ENCODE data around the gene FRZB.
"Not testable (repeated sequence)": the region's sequence is repeated elsewhere in the genome, so short reads cannot be mapped to it uniquely, and the experiment has no call there.

Gene FRZB, protein sequence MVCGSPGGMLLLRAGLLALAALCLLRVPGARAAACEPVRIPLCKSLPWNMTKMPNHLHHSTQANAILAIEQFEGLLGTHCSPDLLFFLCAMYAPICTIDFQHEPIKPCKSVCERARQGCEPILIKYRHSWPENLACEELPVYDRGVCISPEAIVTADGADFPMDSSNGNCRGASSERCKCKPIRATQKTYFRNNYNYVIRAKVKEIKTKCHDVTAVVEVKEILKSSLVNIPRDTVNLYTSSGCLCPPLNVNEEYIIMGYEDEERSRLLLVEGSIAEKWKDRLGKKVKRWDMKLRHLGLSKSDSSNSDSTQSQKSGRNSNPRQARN

DNA sequence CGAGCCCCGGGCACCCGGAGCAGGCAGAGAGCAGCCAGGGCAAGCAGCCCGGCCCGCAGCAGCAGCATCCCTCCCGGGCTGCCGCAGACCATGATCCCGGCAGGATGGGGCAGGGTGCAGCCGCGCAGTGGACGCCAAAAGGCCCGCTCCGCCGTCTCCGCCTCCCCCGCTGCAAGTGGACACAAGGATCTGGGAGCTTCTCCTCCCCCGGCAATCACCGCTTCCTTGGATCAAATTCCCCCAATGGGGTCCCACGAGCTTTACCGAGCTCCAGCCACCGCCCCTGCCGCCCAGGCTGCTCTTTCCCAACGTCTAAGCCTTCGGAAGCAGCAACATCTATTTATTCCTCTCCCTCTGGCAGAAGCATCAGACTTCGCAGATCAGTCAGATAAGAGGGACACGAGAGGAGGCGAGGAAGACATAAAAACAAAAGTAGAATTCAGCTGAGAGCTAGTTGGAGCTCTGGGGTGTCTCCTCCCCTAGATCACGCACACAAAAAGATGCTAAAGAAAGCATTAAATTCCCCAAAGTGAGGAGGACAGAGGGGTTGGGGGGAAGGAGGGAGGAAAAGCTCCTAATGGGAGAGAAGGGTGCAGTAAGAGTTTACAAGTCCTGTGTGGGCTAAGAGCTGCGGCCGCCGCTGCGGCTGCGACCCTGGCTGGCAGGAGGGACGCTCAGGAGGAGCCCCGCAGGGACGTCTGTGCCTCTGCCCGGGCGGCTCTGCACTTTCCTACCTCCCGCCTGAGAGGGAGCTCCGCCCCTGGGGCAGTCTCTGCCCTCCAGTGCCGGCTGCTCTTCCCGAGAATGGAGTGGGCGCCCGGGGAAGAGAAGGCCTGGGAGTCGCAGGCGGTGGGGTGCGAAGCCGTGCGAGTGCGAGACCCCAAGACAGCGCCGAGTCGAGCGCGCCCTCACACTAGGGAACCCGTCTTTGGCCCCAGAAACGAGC lies at the start of gene FRZB:
TSS of gene FRZB (minus strand) at position 177 of the 946 bp plus-strand sequence. CDS start at position 92, 85 bp downstream.
- DNase-seq (ENCODE audit: low spot score): no peak

DNA sequence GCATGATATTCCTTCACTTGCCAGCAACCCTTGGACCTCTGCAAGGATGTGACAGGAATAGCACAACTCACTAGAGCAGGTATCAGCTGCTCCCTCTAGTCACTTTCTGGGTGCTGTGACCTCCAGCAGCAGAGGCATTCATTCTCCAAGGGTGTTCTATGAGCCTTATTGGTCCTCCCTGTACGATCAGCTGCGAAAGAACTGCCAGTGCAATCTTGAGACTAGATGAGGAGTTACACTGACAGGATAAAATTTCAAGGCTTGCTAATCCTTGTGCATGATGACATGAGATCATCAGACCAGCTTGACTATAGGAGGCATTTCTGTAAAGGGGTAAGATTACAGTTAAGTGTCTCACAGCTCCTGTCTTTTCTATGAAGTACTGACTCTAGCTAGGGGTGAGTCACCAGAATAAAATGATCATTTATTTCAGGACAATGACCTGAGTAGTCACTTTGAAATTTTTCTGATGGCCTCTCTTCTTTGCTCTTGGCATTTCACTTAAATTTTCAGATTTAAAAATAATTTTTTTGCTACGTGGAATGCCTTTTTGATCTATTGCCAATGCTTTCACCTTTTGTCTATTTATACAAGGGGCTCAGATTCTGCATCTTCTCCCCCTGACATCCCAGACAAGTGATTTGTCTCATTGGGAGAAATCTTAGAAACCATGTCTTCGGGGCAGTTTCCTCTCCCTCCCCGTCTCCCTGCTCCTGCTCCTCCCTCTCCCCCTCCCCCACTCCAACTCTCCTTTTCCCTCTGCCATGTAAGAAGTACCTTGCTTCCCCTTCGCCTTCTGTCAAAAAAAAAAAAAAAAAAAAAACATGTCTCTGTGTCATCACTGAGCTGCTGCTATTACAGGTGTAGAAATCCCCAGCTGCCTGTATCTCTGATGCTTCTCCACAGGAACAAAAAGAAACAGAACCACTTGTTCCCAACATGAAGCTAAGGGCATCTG lies 49.2 kb upstream of the FRZB start:
- DNase-seq (ENCODE audit: low spot score): peak; percentile 91

DNA sequence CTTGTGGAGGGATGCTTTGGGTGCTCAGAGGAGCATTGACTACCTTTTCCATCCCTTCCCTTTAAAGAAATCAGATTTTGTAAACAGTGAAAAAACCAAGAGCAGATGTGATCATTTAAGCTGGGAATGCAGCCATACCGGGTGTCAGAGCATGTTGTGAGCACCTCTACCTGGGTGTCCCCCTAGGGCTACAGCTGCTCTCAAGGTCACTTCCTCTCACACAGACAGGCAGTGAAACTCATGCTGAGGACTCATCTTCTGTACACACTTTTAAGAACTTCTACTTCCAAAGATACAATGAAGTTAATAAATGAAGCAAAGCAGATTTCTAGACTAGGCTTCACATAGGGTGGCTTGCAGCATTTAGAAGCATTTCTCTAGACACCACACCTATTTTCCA lies 48.4 kb upstream of the FRZB start:
- DNase-seq (ENCODE audit: low spot score): no peak

DNA sequence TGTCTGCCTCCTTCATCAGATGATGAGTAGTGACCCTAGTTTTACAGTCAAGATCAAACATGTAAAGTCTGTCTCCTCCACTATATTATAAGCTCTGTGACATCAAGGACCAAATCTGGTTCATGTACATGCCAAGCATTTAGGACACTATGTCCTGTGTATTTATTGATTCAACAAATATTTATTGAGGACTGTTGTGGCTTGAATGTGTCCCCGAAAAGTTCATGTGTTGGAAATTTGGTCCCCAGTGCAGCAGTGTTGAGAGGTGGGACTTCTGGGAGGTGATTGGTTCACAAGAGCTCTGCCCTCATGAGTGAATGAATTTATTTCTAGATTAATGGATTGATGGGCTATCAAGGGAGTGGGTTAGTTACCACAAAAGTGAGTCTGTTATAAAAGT lies 46.6 kb upstream of the FRZB start:
- no peak for DNase-seq (ENCODE audit: low spot score)

DNA sequence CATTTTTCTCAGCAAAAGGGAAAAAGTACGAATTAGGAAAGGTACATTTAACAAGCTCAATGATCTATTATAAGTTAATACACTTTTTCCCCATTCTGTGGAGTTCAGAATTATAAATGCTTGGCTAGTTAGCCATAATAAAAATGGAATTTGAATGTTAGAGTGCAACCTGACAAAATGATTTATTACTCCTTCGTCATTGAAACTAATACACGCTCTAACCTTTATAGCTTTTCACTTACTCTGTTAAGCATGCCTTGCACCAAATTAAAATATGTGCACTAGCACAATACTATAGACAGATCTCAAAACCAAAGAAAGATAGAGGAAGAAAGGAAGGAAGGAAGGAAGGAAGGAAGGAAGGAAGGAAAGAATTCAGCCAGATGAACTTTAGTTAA lies 46.1 kb upstream of the FRZB start:
- DNase-seq (ENCODE audit: low spot score): no peak

DNA sequence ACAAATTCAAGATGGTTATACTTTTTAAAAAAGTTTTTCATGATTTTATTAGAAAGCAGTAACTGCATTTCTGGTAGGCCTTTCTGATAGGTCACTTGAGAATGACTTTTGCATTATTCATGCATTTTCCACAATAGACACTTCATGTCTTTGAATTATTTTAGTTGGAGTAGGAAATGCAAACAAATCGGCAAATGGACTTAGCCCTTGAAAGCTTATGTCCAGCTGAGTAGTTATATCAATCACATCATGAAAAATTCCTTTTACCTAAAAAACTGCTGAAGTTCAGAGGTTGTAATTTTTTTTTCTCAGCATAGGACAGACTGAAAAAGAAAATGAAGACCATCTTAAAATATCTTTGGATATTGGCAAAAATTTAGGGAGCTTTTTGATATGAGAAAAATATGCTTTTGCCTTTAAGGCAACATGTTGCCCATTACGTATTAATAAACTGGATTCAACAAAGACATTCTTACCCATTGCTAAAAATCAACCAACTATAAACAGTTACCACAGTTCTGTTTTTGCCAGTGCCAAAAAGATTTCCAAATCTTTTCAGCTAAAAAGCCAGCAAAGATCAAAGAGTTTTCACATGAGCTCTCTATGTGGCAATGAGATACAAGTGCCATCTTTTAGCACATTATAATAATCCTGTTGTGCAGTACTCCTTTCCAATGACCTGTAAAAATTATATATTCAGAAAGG lies 45.5 kb upstream of the FRZB start:
- DNase-seq (ENCODE audit: low spot score): no peak

DNA sequence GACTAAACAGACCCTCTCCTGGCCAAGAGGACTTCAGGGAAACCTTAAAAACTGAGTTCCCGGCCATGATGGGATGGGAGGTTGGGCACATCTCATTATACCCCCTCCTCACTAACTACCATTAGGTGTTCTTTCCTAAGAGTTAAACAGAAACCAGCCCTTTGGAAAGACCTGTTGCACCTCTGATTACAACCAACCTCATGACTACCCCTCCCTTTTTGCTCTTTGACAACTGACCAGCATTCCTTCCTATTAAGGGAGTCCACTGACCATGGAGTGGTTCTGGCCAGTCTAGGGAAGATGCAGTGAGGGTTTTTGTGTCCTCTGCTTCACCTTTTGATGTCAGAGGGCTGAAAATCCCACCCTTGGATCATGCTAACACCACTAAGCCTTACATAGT lies 44.5 kb upstream of the FRZB start:
- DNase-seq (ENCODE audit: low spot score): no peak

DNA sequence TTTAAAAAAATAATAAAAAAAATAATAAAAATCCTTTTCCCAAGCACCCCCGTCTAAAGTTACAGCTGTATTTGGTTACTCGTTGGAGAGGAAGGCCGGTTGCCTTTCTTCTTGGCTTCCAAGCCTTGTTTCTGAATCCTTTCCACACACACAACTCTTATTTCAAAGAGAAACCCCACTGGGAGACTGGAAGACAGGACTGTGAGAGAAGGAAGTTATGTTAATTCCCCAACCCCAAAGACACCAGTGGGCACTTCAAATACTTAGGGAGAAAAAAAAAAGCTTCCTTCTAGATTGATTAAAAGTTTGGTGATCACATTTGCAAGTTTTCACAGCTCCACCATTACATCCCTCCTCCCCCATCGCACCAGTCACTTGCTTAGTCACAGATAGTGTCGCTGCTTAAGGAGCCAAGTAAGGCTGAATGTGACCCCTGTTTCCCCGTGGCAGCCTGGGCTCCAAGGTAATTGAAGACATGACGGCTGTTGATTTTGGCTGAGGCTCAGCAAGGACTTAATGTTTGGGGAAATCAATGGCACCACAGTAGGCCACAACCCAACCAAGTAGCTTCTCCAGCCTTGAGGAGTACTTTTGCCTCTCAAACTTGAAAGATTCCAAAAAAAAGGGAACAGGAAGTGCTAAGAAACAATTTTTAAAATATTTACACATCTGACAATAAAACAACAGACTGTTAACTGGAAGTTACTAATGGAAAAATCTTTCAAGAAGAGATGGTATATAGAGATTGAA lies 40.8 kb upstream of the FRZB start:
- DNase-seq (ENCODE audit: low spot score): no peak

DNA sequence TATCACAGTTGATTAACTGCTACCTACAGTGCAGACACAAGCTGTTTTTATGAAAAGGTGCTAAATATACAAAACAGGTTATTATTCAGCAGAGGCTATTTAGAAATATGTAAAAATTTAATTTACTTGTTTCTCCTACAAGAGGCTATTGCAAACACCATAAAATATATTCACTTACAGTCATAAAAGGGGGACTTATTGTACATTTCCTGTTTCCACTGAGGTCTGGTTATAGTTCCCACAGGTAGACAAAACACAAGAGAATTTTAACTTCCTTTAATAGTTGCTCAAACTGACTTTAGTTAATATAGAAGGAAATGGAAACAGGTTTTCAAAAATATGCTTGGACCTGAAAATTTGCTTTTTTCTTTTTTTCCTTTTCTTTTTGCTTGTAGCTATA lies 40.0 kb upstream of the FRZB start:
- DNase-seq (ENCODE audit: low spot score): no peak

DNA sequence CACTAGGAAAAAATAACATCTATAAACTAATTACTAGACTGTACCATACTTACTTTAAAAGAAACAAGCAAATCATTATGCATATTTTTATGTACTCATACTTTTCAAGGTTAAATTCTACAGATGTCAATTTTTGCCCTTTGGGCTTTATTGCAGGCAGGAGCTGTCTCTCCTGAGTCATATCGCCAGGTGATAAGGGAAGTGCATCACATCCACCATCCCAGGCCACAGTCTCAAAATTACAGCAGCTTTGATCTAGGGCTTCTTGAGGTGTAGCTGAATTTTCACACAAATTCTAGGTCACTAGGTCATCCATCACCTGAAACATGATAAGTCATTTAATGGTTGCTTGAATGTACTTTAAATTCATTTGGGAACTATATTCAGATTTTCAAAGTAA lies 38.4 kb upstream of the FRZB start:
- no peak for DNase-seq (ENCODE audit: low spot score)

DNA sequence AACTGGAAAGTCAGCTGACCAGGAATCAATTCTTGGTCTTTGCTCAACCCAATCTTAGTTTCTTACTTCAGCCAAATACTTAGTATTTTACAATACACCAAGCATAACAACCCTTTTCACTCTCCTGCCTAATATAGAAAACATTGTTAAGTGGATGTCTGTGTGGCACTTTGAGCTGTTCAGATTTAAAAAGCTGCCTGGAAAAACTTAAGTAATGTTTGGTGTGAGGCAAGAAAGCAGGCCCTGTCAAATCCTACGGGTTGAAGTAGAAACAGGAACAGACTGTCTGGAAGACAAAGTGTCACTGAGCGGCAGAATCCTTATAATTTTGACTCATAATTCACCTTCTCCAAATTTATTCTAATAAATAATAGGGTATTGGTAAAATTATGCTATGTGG lies 37.1 kb upstream of the FRZB start:
- no peak for DNase-seq (ENCODE audit: low spot score)

DNA sequence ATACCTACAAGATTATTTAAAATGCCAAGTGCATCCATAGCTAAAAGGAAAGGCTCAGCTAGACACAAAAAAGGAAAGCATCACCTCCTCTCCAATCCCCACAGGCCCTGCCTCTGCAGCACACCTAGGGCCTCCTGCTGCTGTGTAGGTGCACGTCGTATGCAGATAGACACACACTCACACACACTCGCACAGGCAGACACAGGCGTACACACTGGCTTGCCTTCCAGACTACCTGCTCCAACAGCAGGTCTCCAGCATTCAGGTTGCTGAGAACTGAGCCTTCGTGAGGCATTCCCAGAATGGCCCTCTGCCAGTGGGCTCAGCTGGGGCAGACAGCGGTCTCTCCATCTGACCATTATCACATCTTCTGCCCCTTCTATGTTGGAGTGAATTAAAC lies 35.3 kb upstream of the FRZB start:
- no peak for DNase-seq (ENCODE audit: low spot score)

DNA sequence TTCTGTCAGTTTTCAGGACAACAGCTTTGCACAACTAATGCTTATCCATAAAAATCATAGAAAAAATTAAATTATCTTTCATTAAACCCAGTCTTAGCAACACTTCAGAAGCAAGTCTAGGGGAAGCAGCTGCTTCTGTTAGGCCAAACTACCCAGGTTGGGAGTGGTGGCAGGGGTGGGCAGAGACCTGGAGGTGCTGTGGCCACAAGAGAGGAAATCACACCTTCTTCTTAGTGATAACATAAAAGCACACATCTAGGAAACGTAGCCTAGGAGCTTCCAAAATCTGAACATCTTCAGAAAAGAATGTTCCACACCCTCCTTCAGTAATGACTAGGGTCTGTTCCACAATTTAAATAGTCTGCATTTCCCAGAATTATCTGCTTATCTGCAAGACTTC lies 32.3 kb upstream of the FRZB start:
- DNase-seq (ENCODE audit: low spot score): no peak

DNA sequence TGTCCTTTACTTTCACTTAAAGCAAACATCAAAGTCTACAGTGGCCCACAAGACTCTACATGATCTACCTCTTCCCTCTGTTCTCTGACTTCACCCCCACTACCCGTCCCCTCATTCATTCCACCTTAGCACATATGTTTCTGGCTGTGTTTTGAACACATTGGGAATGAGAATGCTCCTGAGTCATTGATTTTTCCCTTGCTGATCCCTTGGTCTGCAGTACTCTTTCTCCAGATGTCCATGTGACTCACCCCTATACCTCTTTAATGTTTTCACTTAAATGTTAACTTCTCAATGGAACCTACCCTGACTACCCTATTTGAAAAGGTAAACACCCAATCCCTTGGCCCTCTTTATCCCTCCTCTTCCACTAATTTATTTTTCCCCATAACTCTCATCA lies 30.7 kb upstream of the FRZB start:
- no peak for DNase-seq (ENCODE audit: low spot score)

DNA sequence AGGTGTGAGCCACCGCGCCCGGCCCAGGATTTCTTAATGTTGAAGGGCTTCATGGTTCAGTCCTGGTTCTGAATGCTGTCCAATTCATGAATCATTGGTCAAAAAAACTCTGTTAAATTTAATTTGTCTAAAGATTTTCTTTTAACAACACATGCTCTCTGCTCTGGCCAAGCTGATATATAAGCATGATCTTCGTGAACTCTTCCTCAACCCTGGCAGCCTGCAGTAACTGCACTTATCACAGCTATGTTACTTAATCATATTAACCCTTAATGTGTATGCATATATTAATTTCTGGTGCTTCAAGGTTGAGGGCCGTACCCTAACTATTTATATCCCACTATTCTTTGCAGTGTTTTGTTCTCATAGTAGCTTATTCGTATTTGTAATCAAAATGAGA lies 29.4 kb upstream of the FRZB start:
- DNase-seq (ENCODE audit: low spot score): no peak

DNA sequence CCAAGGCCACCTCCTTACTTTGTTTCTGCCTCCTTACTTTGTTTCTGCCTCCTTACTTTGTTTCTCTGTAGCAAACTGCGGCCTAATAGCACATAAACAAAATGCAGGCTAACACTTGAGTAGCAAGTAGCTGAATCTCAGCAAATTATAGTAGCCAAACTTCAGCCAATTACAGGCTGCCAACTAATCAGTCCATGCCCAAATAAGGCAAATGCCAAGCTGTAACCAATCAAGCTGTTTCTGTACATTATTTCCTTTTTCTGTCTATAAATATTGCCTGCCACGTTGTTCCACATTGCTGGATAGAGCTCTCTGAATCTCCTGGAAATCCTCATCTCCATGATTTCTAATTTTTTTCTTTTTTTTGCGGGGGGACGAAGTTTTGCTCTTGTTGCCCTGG lies 28.7 kb upstream of the FRZB start:
- DNase-seq (ENCODE audit: low spot score): no peak

DNA sequence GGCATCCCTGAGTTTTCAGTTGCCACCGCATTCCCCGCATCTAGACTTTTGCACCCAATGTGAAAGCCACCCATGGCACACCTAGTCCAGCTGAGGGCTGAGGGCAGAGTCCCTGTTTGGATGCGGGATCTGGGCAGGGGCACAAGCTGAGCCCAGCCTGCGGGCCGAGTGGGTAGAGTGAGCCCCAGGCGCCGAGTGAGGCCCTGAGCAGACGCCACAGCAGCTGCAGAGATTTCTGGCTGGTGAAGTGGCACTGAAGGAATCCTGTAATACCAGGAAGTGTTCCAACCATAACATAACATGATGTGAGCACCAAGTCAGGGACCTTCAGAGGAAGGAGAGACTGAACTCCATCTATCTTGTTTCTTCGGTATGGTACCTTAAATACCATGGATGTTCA lies 27.7 kb upstream of the FRZB start:
- no peak for DNase-seq (ENCODE audit: low spot score)

DNA sequence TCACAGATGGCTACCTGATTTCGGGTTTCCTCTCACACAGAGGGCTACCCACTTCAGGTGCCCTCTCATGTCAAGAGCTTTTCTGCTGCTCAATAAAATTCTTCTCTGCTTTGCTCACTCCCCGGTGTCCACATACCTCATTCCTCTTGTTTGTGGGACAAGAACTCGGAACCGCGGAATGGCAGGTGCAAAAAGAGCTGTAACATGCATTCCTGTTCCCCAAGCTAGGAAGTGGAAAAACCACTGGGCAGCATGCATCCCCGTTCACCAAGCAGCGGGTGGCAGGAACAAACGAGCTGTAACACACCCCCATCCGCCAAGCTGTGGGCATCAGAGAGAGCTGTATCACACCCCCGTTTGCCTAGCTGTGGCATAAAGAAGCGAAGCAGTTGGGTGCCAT lies 27.2 kb upstream of the FRZB start:
- DNase-seq (ENCODE audit: low spot score): no peak

DNA sequence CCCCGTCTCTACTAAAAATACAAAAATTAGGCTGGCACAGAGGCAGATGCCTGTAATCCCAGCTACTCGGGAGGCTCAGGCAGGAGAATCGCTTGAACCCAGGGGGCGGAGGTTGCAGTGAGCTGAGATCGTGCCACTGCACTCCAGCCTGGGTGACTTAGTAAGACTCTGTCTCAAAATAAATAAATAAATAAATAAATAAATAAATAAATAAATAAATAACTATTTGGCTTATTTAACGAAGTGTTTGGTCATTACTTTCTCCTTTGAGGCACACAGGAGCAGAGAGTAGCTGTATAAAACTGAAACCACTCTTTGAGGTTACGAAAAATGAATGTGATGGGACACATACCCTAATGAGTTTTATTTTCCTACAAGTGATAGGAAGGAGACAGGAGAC lies 26.6 kb upstream of the FRZB start:
- DNase-seq (ENCODE audit: low spot score): not testable (repeated sequence)

DNA sequence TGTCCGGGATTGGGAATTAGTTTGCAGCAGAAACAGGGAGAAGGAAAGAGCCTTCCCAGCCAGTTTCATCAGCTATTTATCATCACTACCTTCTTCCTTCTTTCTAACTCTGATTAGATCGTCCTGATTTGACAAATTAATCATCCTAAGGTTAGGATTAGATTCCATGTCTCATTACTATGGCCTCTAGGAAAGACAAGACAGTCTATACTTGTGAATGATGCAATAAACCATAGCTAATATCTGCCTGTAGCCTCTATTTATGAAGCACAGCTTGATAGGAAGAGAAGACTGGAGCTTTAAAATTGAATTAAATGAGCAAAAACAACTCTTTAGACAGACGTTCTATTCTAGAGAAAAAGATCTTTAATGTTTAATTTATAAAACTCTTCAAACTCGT lies 25.2 kb upstream of the FRZB start:
- DNase-seq (ENCODE audit: low spot score): no peak

All from COLO829 (cell line).